Lower lobe of right lung (tissue), 2 donors: ENCODE data around the gene FGF6. TPM values are rescaled to one million over a fixed set of nuclear protein-coding genes. Genes with fewer than 3 reads are reported as not detected.

Source experiments
- ATAC-seq, 2 donors: fragments of 200-7000 bp; cut with Tn5 transposase; one replicate each; pipeline ENCODE4 v1.9.1; 2020 to 2022; ENCODE audit warnings: mild to moderate bottlenecking in 2 of 2, moderate library complexity in 2 of 2
- DNase-seq: peaks from one replicate; pipeline ENCODE4 v3.0.0-alpha.2; 2020
- H3K27ac ChIP-seq: fragments of 200-600 bp; one replicate; pipeline ENCODE4 v1.8.0; 2022
- H3K27me3 ChIP-seq: fragments of 200-600 bp; one replicate; pipeline ENCODE4 v1.8.0; 2022; ENCODE audit warnings: low read depth
- H3K36me3 ChIP-seq: fragments of 200-600 bp; one replicate; pipeline ENCODE4 v1.8.0; 2022; ENCODE audit warnings: mild to moderate bottlenecking
- H3K4me1 ChIP-seq: fragments of 200-600 bp; one replicate; pipeline ENCODE4 v1.8.0; 2022
- H3K4me3 ChIP-seq: fragments of 200-600 bp; one replicate; pipeline ENCODE4 v1.8.0; 2022; ENCODE audit warnings: mild to moderate bottlenecking
- H3K9me3 ChIP-seq: fragments of 200-600 bp; one replicate; pipeline ENCODE4 v1.8.0; 2022
- intact Hi-C: fragments of 100-400 bp; cut with DNase I; formaldehyde crosslinking; loops from one replicate; pipeline ENCODE4 v1.11.0; 2022
- long read RNA-seq: library from polyadenylated mRNA; unstranded; transcript quantifications from one replicate; pipeline ENCODE4 v2.0.0, GENCODE V29; 2021
- total RNA-seq: library from RNA; stranded (reverse); fragmentation: NEBNext Ultra II Directional; extraction: Animal tissue kit (Norgen Biotek cat#: 25700); gene quantifications from one replicate; pipeline ENCODE4 v1.2.1, GENCODE V29; 2021
- TF ChIP-seq, protein P1 (sequence below): fragments of 200-600 bp; IDR thresholded peaks from one replicate; pipeline ENCODE4 v1.8.0; 2022; ENCODE audit warnings: antibody characterized with exemption, mild to moderate bottlenecking
- donor health status: DM: no; HTN: yes; CAD: no; lungs with severe emphysema.

Gene FGF6, protein sequence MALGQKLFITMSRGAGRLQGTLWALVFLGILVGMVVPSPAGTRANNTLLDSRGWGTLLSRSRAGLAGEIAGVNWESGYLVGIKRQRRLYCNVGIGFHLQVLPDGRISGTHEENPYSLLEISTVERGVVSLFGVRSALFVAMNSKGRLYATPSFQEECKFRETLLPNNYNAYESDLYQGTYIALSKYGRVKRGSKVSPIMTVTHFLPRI
- total RNA-seq = not detected
- long read RNA-seq = 0 reads

DNA sequence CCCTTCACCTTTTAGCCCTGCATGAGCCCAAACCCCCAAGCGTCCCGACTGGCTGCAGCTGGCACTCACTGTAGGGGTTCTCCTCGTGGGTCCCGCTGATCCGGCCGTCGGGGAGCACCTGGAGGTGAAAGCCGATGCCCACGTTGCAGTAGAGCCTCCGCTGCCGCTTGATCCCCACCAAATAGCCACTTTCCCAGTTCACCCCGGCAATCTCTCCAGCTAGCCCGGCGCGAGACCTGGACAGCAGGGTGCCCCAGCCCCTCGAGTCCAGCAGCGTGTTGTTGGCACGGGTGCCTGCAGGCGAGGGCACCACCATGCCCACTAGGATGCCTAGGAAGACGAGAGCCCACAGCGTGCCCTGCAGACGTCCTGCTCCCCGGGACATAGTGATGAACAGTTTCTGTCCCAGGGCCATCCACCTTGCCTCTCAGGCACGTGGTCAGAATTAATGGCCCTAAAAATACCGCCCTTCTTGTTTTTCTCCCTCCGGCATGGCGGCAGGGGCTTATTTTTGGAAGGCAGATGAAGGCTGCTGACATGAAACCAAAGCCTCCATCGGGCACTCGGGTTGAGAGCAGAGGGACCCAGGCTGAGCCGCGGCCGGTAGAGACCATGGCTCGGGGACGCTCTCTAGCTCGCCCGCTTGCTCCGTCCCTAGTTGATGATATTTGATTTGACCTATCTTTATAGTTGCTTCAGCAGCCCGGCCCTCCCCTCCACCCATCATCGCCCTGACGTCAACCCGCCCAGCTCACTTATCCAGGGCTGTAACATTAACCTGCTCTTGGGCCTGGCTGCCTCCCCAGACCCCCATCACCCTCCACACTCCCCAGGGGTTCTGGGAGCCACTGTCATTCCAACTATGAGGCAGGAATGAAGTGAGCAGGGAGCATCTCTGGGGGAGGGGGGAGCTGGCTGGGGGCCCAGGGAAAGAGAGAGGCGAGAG, at the start of gene FGF6:
TSS of gene FGF6 (minus strand) at position 660 of the 946 bp plus-strand sequence. CDS start at position 415, 245 bp downstream.
- ATAC-seq (no peak), DNase-seq (no peak)
- TF ChIP-seq, protein P1, sequence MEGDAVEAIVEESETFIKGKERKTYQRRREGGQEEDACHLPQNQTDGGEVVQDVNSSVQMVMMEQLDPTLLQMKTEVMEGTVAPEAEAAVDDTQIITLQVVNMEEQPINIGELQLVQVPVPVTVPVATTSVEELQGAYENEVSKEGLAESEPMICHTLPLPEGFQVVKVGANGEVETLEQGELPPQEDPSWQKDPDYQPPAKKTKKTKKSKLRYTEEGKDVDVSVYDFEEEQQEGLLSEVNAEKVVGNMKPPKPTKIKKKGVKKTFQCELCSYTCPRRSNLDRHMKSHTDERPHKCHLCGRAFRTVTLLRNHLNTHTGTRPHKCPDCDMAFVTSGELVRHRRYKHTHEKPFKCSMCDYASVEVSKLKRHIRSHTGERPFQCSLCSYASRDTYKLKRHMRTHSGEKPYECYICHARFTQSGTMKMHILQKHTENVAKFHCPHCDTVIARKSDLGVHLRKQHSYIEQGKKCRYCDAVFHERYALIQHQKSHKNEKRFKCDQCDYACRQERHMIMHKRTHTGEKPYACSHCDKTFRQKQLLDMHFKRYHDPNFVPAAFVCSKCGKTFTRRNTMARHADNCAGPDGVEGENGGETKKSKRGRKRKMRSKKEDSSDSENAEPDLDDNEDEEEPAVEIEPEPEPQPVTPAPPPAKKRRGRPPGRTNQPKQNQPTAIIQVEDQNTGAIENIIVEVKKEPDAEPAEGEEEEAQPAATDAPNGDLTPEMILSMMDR = no peak

DNA sequence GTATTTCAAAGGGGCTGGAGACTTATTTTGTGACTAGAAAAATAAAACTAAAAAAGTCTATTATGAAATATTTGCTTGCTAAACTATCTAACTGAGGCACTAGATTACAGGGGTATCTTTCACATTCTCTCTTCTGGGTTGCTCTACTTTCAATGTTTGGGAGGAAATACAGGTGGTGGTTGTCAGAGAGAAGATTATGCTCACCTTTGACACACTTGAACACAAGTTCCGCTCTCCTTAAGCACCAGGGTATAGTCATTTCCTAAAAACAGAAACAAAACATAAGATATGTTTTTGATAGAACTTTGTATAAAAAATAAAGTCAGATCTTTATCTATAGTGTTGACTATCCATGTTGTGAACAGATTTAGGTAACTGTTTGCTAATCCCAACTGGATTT, 45.4 kb upstream of the FGF6 start:
- no peaks in the 10 kb centered on the region for H3K9me3 ChIP-seq

More for the DNA sequence above, at the start of gene FGF6:
- H3K4me1 ChIP-seq = no peaks in the 10 kb centered on the region
- H3K9me3 ChIP-seq = no peaks in the 10 kb centered on the region
- intact Hi-C loops = no loop called here
- no peaks in the 10 kb centered on the region for H3K36me3 ChIP-seq
- no peak within 1 kb of the TSS for H3K4me3 ChIP-seq
- H3K27ac ChIP-seq = no peak within 1 kb of the TSS
- peaks cover 16% of the 10 kb centered on the region for H3K27me3 ChIP-seq

DNA sequence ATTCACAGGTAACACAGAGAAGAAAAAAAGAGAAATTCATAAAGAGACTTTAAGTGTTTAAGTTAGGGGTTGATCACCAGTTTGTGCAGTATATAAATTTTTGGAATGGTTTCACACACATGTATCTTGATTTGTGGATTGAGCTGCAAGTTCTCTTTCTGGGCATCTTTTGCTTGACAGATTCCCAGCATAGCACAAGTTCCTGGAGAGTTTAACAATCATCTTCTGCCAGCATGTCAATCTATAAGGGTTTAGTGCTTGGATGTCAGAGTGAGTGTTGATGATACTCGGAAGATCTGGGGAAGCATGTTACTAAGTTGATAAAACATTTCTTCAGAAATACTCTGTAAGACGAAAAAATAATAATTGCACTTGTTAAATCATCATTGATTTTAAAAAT, 43.9 kb upstream of the FGF6 start:
- ATAC-seq = no peak
- TF ChIP-seq, protein P1 = no peak

More for the DNA sequence above, 45.4 kb upstream of the FGF6 start:
- TF ChIP-seq, protein P1 = no peak
- Histone ChIP-seq H3K4me3 (no peak overlapping the region), H3K27me3 (no peaks in the 10 kb centered on the region), H3K36me3 (peaks cover 62% of the 10 kb centered on the region), H3K4me1 (no peaks in the 10 kb centered on the region), H3K27ac (no peak overlapping the region)
- intact Hi-C loops = no loop called here
- DNase-seq = no peak
- ATAC-seq = no peak

DNA sequence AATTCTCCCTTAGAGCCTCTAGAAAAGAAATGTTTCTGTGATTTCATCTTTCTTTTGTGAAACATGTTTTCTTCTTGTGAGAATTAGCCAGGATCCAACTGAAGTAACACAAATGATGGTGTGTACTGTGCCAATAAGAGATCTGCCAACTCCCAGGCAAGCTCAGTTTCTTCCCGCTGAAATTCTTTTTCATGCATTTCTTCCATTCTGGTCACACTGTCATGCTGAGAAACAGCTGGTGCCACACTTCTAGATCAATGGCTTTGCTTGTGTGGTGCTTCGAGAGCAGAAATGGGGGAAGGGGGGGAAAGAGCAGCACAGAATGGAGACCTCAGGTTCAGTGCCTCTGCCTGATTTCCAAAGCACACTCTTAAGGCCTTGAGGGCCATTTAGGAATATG, 41.4 kb upstream of the FGF6 start:
- ATAC-seq (no peak), DNase-seq (no peak)
- TF ChIP-seq, protein P1 = no peak
- H3K9me3 ChIP-seq = no peaks in the 10 kb centered on the region
- peaks cover 46% of the 10 kb centered on the region for H3K36me3 ChIP-seq
- H3K4me1 ChIP-seq = no peaks in the 10 kb centered on the region
- intact Hi-C loops = no loop called here
- no peak overlapping the region for H3K4me3 ChIP-seq
- no peak overlapping the region for H3K27ac ChIP-seq
- H3K27me3 ChIP-seq = no peaks in the 10 kb centered on the region

More for the DNA sequence above, 43.9 kb upstream of the FGF6 start:
- intact Hi-C loops = no loop called here
- H3K4me1 ChIP-seq = no peaks in the 10 kb centered on the region
- H3K27ac ChIP-seq = no peak overlapping the region
- no peak for DNase-seq
- no peaks in the 10 kb centered on the region for H3K9me3 ChIP-seq
- no peak overlapping the region for H3K4me3 ChIP-seq
- no peaks in the 10 kb centered on the region for H3K27me3 ChIP-seq
- peaks cover 50% of the 10 kb centered on the region for H3K36me3 ChIP-seq

DNA sequence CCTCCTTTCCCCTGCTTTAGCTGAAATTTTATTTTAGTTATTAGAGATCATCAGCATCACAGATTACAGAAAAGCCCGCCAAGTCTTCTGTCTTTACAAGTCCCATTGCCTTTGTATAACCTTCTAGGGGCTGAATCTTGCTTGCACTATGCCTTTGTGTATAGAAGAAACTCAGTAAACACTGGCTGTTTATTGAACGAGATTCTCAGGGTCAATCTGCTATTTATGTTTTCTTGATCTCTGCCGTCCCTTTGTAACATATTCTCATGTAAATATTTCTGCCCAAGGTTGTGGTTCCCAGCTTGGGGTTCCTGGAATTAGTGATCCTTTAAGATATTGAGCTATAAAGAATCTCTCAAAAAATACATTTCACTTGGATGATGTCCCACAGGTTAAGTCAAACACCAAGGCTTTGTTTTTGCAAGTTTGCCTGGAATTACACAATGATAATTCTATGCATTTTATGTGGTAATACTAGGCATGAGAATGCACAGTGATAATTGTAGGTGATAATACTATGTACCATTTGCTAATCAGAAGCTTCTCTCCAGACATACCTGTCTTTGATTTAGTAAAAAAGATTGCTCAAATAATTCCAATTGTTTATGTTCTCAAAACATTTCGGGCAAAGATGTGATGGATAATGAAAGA, 40.6 kb upstream of the FGF6 start:
- TF ChIP-seq, protein P1 = no peak
- no peaks in the 10 kb centered on the region for H3K4me1 ChIP-seq
- ATAC-seq (no peak), DNase-seq (no peak)
- H3K4me3 ChIP-seq = no peak overlapping the region
- H3K27ac ChIP-seq = no peak overlapping the region
- H3K27me3 ChIP-seq = no peaks in the 10 kb centered on the region
- peaks cover 40% of the 10 kb centered on the region for H3K36me3 ChIP-seq
- no peaks in the 10 kb centered on the region for H3K9me3 ChIP-seq
- intact Hi-C loops = no loop called here
